Panc1 (cell line): ENCODE results near the gene MOGAT3. TPM values are rescaled to one million over a fixed set of nuclear protein-coding genes. Genes with fewer than 3 reads are reported as not detected.

Experiments used
- ATAC-seq: fragments of 200-7000 bp; cut with Tn5 transposase; 2 replicates; pipeline ENCODE4 v1.9.1; 2020; ENCODE audit warnings: mild to moderate bottlenecking, moderate library complexity
- BruUV-seq: library from RNA; stranded (reverse); fragments of 400-500 nt; replicated peaks from 2 replicates; lab custom pipeline; 2021; lab: Mats Ljungman, UMichigan
- CTCF ChIA-PET: fragments of 300-600 bp; sonication (Branson Sonifier 250); formaldehyde crosslinking; loops from one replicate; lab custom pipeline; 2022; ENCODE audit warnings: antibody characterized with exemption; lab: Charles Lee
- POLR2A ChIA-PET: fragments of 300-600 bp; sonication (Branson Sonifier 250); formaldehyde crosslinking; loops from one replicate; lab custom pipeline; 2022; ENCODE audit warnings: antibody characterized with exemption; lab: Charles Lee
- DNase-seq: peaks from one replicate; pipeline ENCODE4 v3.0.0-alpha.2; 2010; ENCODE audit warnings: low read depth, low spot score
- H3K27ac ChIP-seq: 2 replicates; pipeline ENCODE4 v1.5.1; 2011; ENCODE audit warnings: mild to moderate bottlenecking, low read length, inconsistent platforms
- H3K27me3 ChIP-seq: fragments of 200-500 bp; sonication (Bioruptor generic); 2 replicates; pipeline ENCODE4 v1.6.0; 2014; ENCODE audit warnings: low read length, inconsistent platforms; ENCODE audit not compliant: control insufficient read depth, insufficient read depth
- H3K36me3 ChIP-seq: fragments of 200-500 bp; sonication (Bioruptor generic); 2 replicates; pipeline ENCODE4 v1.5.1; 2014; ENCODE audit warnings: inconsistent platforms, mild to moderate bottlenecking, low read length, moderate library complexity; ENCODE audit not compliant: control insufficient read depth, insufficient read depth
- H3K4me1 ChIP-seq: 2 replicates; pipeline ENCODE4 v1.5.1; 2011; ENCODE audit warnings: inconsistent platforms, mild to moderate bottlenecking, low read length, moderate library complexity; ENCODE audit not compliant: control insufficient read depth, insufficient read depth
- H3K4me3 ChIP-seq, 2 experiments: 2 replicates each; pipeline ENCODE4 v1.5.1; 2011 to 2012; ENCODE audit warnings: low read depth in 2 of 2, low read length in 2 of 2, mild to moderate bottlenecking in 2 of 2, inconsistent platforms in 1 of 2, moderate library complexity in 1 of 2
- H3K9me3 ChIP-seq: fragments of 200-500 bp; sonication (Bioruptor generic); 2 replicates; pipeline ENCODE4 v1.5.1; 2014; ENCODE audit warnings: low read depth, mild to moderate bottlenecking, inconsistent platforms, low read length, moderate library complexity; ENCODE audit not compliant: control insufficient read depth, insufficient read depth
- CTCF ChIP-seq: fragments of 450-650 bp; IDR thresholded peaks from 2 replicates; pipeline ENCODE4 v1.5.1; 2017; ENCODE audit warnings: mild to moderate bottlenecking
- POLR2AphosphoS5 ChIP-seq: IDR thresholded peaks from 2 replicates; pipeline ENCODE4 v1.6.1; 2012; ENCODE audit warnings: mild to moderate bottlenecking, low read depth, low read length, moderate library complexity
- REST ChIP-seq, 2 experiments: IDR thresholded peaks; 2 replicates each; pipeline ENCODE4 v1.6.1; 2011 to 2012; ENCODE audit warnings: low read depth in 2 of 2, control low read depth in 1 of 2, low read length in 1 of 2, mild to moderate bottlenecking in 1 of 2, moderate library complexity in 1 of 2; ENCODE audit not compliant: insufficient read depth in 1 of 2
- SIN3A ChIP-seq: IDR thresholded peaks from 2 replicates; pipeline ENCODE4 v1.6.1; 2012; ENCODE audit warnings: low read depth, mild to moderate bottlenecking, low read length, moderate library complexity, borderline replicate concordance; ENCODE audit not compliant: insufficient read depth
- TCF7L2 ChIP-seq: IDR thresholded peaks from 2 replicates; pipeline ENCODE4 v1.6.1; 2011; ENCODE audit warnings: mild to moderate bottlenecking, low read depth, low read length, inconsistent platforms
- in situ Hi-C: cut with HindIII; loops from 2 replicates; pipeline ENCODE4 v1.10.0; 2016; ENCODE audit warnings: low sequenced_read_pairs, low pct_unique_long_range_greater_than_20kb
- intact Hi-C: fragments of 100-400 bp; cut with micrococcal nuclease; formaldehyde crosslinking; loops from one replicate; pipeline ENCODE4 v1.10.0; 2022; ENCODE audit not compliant: unreplicated experiment
- total RNA-seq: library from RNA; stranded (reverse); gene quantifications from one replicate; pipeline ENCODE4 v1.2.1, GENCODE V29; 2021; ENCODE audit not compliant: unreplicated experiment

The MOGAT3 gene
- total RNA-seq, 1 experiment from 2014 or later, result 0.23 TPM

- in situ Hi-C loops, result no loop called here
- TF ChIP-seq CTCF, result no peak
- TF ChIP-seq POLR2AphosphoS5, result no peak
- no peak for TF ChIP-seq REST (IDR thresholded peaks at IDR 0.05; ENCODE audit: insufficient read depth in 1 of 2, low read depth in 2 of 2, low read length in 1 of 2)
- TF ChIP-seq SIN3A, result no peak
- no peak for TF ChIP-seq TCF7L2
- Histone ChIP-seq H3K27me3 (peaks cover 16% of the 10 kb centered on the region), H3K4me3 (peak overlapping the region; percentile 31 to 62), H3K27ac (no peak overlapping the region), H3K36me3 (no peaks in the 10 kb centered on the region), H3K4me1 (peaks cover 33% of the 10 kb centered on the region), H3K9me3 (no peaks in the 10 kb centered on the region)
- ChIA-PET POLR2A (interaction anchor here (0.6 to 1.7 kb wide), 4 partner anchors 15 to 44 kb away, joined by 4 to 7 read pairs (median 6); partner anchors contain the start of gene ZNHIT1), CTCF (interaction anchor here (0.9 to 1.0 kb wide), 2 partner anchors 19 to 22 kb away, joined by 3 to 7 read pairs; no protein-coding TSS in a partner anchor)
- BruUV-seq, result no TSS peak
- intact Hi-C loops, result no loop called here
- DNase-seq (no peak), ATAC-seq (peak; percentile 74)
These were observed 27.0 kb downstream of the MOGAT3 start for GRCh38 chr7:101173752-101174244.

GRCh38 chr7:101172854-101173751, 27.7 kb downstream of the MOGAT3 start:
- ATAC-seq (peak; percentile 76), DNase-seq (no peak)
- ChIA-PET CTCF (interaction anchor here (0.9 kb wide), 1 partner anchor 20 kb away, joined by 3 read pairs; no protein-coding TSS in a partner anchor), POLR2A (interaction anchor here (0.7 to 1.7 kb wide), 3 partner anchors 14 to 45 kb away, joined by 4 to 7 read pairs (median 6); partner anchors contain the start of gene ZNHIT1)
- no peaks in the 10 kb centered on the region for H3K36me3 ChIP-seq
- peak overlapping the region; percentile 31 to 62 for H3K4me3 ChIP-seq
- intact Hi-C loops, result no loop called here
- H3K4me1 ChIP-seq, result peaks cover 37% of the 10 kb centered on the region
- no TSS peak for BruUV-seq
- in situ Hi-C loops, result no loop called here
- TF ChIP-seq TCF7L2, result no peak
- TF ChIP-seq POLR2AphosphoS5, result no peak
- TF ChIP-seq CTCF, result no peak
- no peak for TF ChIP-seq SIN3A
- no peaks in the 10 kb centered on the region for H3K9me3 ChIP-seq
- no peak overlapping the region for H3K27ac ChIP-seq
- H3K27me3 ChIP-seq, result peaks cover 16% of the 10 kb centered on the region
